ENCODE data around the gene SLC43A1. TPM values are rescaled to one million over a fixed set of nuclear protein-coding genes. Genes with fewer than 3 reads are reported as not detected.

Gene SLC43A1
- total RNA-seq, 2 donors from 2014 or later: 18.2 to 20.9 TPM

GRCh38 chr11:57477507-57478189, 37.9 kb downstream of the SLC43A1 start:
- TF ChIP-seq POLR2AphosphoS5 (IDR thresholded peaks at IDR 0.05) (peak; percentile 66), POLR2A (IDR thresholded peaks at IDR 0.05) (no peak)
- H3K27me3 ChIP-seq (replicated peaks; ENCODE audit: insufficient read depth): no peaks in the 10 kb centered on the region
- 58% methylated on average over 11 of the region's 11 CpGs for WGBS
- intact Hi-C loops (cut with DNase I): no loop called here
- peak overlapping the region; percentile 59 to 60 for H3K27ac ChIP-seq
- DNase-seq (ENCODE audit: low spot score): peak; percentile 74
- H3K4me1 ChIP-seq (replicated peaks): peaks cover 4% of the 10 kb centered on the region
- H3K9me3 ChIP-seq: no peaks in the 10 kb centered on the region
- no peak overlapping the region for H3K4me3 ChIP-seq
- no peaks in the 10 kb centered on the region for H3K36me3 ChIP-seq

- H3K4me1 ChIP-seq (replicated peaks): peaks cover 4% of the 10 kb centered on the region
- TF ChIP-seq CTCF (IDR thresholded peaks at IDR 0.05): peak in 2 of 4 experiments; percentile 35 to 40
- no peak for TF ChIP-seq POLR2AphosphoS5 (IDR thresholded peaks at IDR 0.05)
- 15% methylated on average over 23 of the region's 27 CpGs for WGBS
- peak overlapping the region; percentile 15 to 38 for H3K4me3 ChIP-seq
- intact Hi-C loops (cut with DNase I): no loop called here
- DNase-seq (ENCODE audit: low spot score): no peak
- H3K9me3 ChIP-seq: no peaks in the 10 kb centered on the region
- peak overlapping the region; percentile 59 to 60 for H3K27ac ChIP-seq
- H3K36me3 ChIP-seq: no peaks in the 10 kb centered on the region
- no peaks in the 10 kb centered on the region for H3K27me3 ChIP-seq (replicated peaks; ENCODE audit: insufficient read depth)
These were observed 38.6 kb downstream of the SLC43A1 start for GRCh38 chr11:57476757-57477506.

DNA sequence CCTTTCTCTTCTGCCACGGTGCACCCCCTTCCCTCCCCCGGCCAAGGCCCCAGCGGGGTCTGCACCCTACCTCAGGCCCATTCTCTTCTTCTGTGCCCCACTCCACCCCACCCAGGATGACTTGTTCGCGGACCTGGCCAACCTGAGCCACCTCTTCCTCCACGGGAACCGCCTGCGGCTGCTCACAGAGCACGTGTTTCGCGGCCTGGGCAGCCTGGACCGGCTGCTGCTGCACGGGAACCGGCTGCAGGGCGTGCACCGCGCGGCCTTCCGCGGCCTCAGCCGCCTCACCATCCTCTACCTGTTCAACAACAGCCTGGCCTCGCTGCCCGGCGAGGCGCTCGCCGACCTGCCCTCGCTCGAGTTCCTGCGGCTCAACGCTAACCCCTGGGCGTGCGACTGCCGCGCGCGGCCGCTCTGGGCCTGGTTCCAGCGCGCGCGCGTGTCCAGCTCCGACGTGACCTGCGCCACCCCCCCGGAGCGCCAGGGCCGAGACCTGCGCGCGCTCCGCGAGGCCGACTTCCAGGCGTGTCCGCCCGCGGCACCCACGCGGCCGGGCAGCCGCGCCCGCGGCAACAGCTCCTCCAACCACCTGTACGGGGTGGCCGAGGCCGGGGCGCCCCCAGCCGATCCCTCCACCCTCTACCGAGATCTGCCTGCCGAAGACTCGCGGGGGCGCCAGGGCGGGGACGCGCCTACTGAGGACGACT, 39.3 kb downstream of the SLC43A1 start:
- peak overlapping the region; percentile 59 to 60 for H3K27ac ChIP-seq
- H3K27me3 ChIP-seq (replicated peaks; ENCODE audit: insufficient read depth): no peaks in the 10 kb centered on the region
- peaks cover 4% of the 10 kb centered on the region for H3K4me1 ChIP-seq (replicated peaks)
- TF ChIP-seq POLR2A (IDR thresholded peaks at IDR 0.05) (peak; percentile 8), CTCF (IDR thresholded peaks at IDR 0.05) (no peak), POLR2AphosphoS5 (IDR thresholded peaks at IDR 0.05) (no peak)
- intact Hi-C loops (cut with DNase I): no loop called here
- 2% methylated on average over 36 of the region's 80 CpGs for WGBS
- no peaks in the 10 kb centered on the region for H3K9me3 ChIP-seq
- peak overlapping the region; percentile 15 to 38 for H3K4me3 ChIP-seq
- H3K36me3 ChIP-seq: no peaks in the 10 kb centered on the region
- DNase-seq (ENCODE audit: low spot score): peak; percentile 27

GRCh38 chr11:57475671-57476046, 39.8 kb downstream of the SLC43A1 start:
- Histone ChIP-seq H3K9me3 (no peaks in the 10 kb centered on the region), H3K4me3 (no peak overlapping the region), H3K36me3 (no peaks in the 10 kb centered on the region), H3K27ac (no peak overlapping the region), H3K27me3 (replicated peaks; ENCODE audit: insufficient read depth) (no peaks in the 10 kb centered on the region), H3K4me1 (replicated peaks) (peaks cover 4% of the 10 kb centered on the region)
- intact Hi-C loops (cut with DNase I): no loop called here
- WGBS: 71% methylated on average over 5 of the region's 5 CpGs
- DNase-seq (ENCODE audit: low spot score): no peak
- TF ChIP-seq CTCF (IDR thresholded peaks at IDR 0.05) (no peak), POLR2AphosphoS5 (IDR thresholded peaks at IDR 0.05) (no peak), POLR2A (IDR thresholded peaks at IDR 0.05) (no peak)

- Histone ChIP-seq H3K27me3 (replicated peaks; ENCODE audit: insufficient read depth) (no peaks in the 10 kb centered on the region), H3K27ac (no peak overlapping the region), H3K4me3 (no peak overlapping the region), H3K36me3 (no peaks in the 10 kb centered on the region), H3K4me1 (replicated peaks) (peaks cover 4% of the 10 kb centered on the region), H3K9me3 (no peaks in the 10 kb centered on the region)
- TF ChIP-seq POLR2AphosphoS5 (IDR thresholded peaks at IDR 0.05) (no peak), CTCF (IDR thresholded peaks at IDR 0.05) (no peak), POLR2A (IDR thresholded peaks at IDR 0.05) (no peak)
- 27% methylated on average over 1 of the region's 1 CpG for whole genome bisulfite sequencing
- intact Hi-C loops (cut with DNase I): no loop called here
- DNase-seq (ENCODE audit: low spot score): no peak
These were observed 40.3 kb downstream of the SLC43A1 start for GRCh38 chr11:57475191-57475590.

Measured in prostate gland (tissue), 2 donors.